ENCODE measurements around the gene BCAS4.

BCAS4 gene

GRCh38 chr20:50916257-50916656, 121.4 kb downstream of the BCAS4 start:
- no peaks in the 10 kb centered on the region for H3K36me3 ChIP-seq (ENCODE audit: insufficient read depth, low read length)
- no peaks in the 10 kb centered on the region for H3K27me3 ChIP-seq (ENCODE audit: control insufficient read depth in 1 of 2, insufficient read depth in 2 of 2, low read length in 2 of 2)
- no peak overlapping the region for H3K9ac ChIP-seq (ENCODE audit: low read length)
- peaks cover 64% of the 10 kb centered on the region for H3K4me1 ChIP-seq (ENCODE audit: insufficient read depth, low read length)
- H3K4me3 ChIP-seq (ENCODE audit: low read depth in 1 of 2, low read length in 2 of 2) = no peak overlapping the region
- no peaks in the 10 kb centered on the region for H3K9me3 ChIP-seq (ENCODE audit: low read length)
- H3K27ac ChIP-seq (ENCODE audit: low read depth, low read length) = no peak overlapping the region

GRCh38 chr20:50916934-50917333, 122.1 kb downstream of the BCAS4 start:
- Histone ChIP-seq H3K4me3 (ENCODE audit: low read depth in 1 of 2, low read length in 2 of 2) (no peak overlapping the region), H3K36me3 (ENCODE audit: insufficient read depth, low read length) (no peaks in the 10 kb centered on the region), H3K9ac (ENCODE audit: low read length) (no peak overlapping the region), H3K27ac (ENCODE audit: low read depth, low read length) (no peak overlapping the region), H3K4me1 (ENCODE audit: insufficient read depth, low read length) (peaks cover 64% of the 10 kb centered on the region), H3K9me3 (ENCODE audit: low read length) (no peaks in the 10 kb centered on the region), H3K27me3 (ENCODE audit: control insufficient read depth in 1 of 2, insufficient read depth in 2 of 2, low read length in 2 of 2) (no peaks in the 10 kb centered on the region)

- no peak overlapping the region for H3K4me3 ChIP-seq (ENCODE audit: low read depth in 1 of 2, low read length in 2 of 2)
- H3K36me3 ChIP-seq (ENCODE audit: insufficient read depth, low read length) = no peaks in the 10 kb centered on the region
- no peaks in the 10 kb centered on the region for H3K27me3 ChIP-seq (ENCODE audit: control insufficient read depth in 1 of 2, insufficient read depth in 2 of 2, low read length in 2 of 2)
- H3K27ac ChIP-seq (ENCODE audit: low read depth, low read length) = no peak overlapping the region
- peaks cover 71% of the 10 kb centered on the region for H3K4me1 ChIP-seq (ENCODE audit: insufficient read depth, low read length)
- H3K9ac ChIP-seq (ENCODE audit: low read length) = no peak overlapping the region
- no peaks in the 10 kb centered on the region for H3K9me3 ChIP-seq (ENCODE audit: low read length)
Observed at GRCh38 chr20:50918403-50918802, 123.5 kb downstream of the BCAS4 start.

GRCh38 chr20:50919567-50919966, 124.7 kb downstream of the BCAS4 start:
- no peaks in the 10 kb centered on the region for H3K9me3 ChIP-seq (ENCODE audit: low read length)
- H3K4me1 ChIP-seq (ENCODE audit: insufficient read depth, low read length) = peaks cover 69% of the 10 kb centered on the region
- no peak overlapping the region for H3K27ac ChIP-seq (ENCODE audit: low read depth, low read length)
- H3K4me3 ChIP-seq (ENCODE audit: low read depth in 1 of 2, low read length in 2 of 2) = no peak overlapping the region
- H3K9ac ChIP-seq (ENCODE audit: low read length) = no peak overlapping the region
- H3K27me3 ChIP-seq (ENCODE audit: control insufficient read depth in 1 of 2, insufficient read depth in 2 of 2, low read length in 2 of 2) = no peaks in the 10 kb centered on the region
- H3K36me3 ChIP-seq (ENCODE audit: insufficient read depth, low read length) = no peaks in the 10 kb centered on the region

- H3K4me1 ChIP-seq (ENCODE audit: insufficient read depth, low read length) = peaks cover 74% of the 10 kb centered on the region
- H3K27ac ChIP-seq (ENCODE audit: low read depth, low read length) = no peak overlapping the region
Observed at GRCh38 chr20:50920997-50921396, 126.1 kb downstream of the BCAS4 start.

GRCh38 chr20:50921803-50922501, 127.1 kb downstream of the BCAS4 start:
- peaks cover 67% of the 10 kb centered on the region for H3K4me1 ChIP-seq (ENCODE audit: insufficient read depth, low read length)
- H3K4me3 ChIP-seq (ENCODE audit: low read depth in 1 of 2, low read length in 2 of 2) = no peak overlapping the region
- H3K9ac ChIP-seq (ENCODE audit: low read length) = no peak overlapping the region
- H3K36me3 ChIP-seq (ENCODE audit: insufficient read depth, low read length) = no peaks in the 10 kb centered on the region
- no peaks in the 10 kb centered on the region for H3K9me3 ChIP-seq (ENCODE audit: low read length)
- H3K27ac ChIP-seq (ENCODE audit: low read depth, low read length) = no peak overlapping the region
- no peaks in the 10 kb centered on the region for H3K27me3 ChIP-seq (ENCODE audit: control insufficient read depth in 1 of 2, insufficient read depth in 2 of 2, low read length in 2 of 2)

More at GRCh38 chr20:50920997-50921396, 126.1 kb downstream of the BCAS4 start:
- Histone ChIP-seq H3K36me3 (ENCODE audit: insufficient read depth, low read length) (no peaks in the 10 kb centered on the region), H3K4me3 (ENCODE audit: low read depth in 1 of 2, low read length in 2 of 2) (no peak overlapping the region), H3K9ac (ENCODE audit: low read length) (no peak overlapping the region), H3K9me3 (ENCODE audit: low read length) (no peaks in the 10 kb centered on the region), H3K27me3 (ENCODE audit: control insufficient read depth in 1 of 2, insufficient read depth in 2 of 2, low read length in 2 of 2) (no peaks in the 10 kb centered on the region)

GRCh38 chr20:50924261-50924920, 129.5 kb downstream of the BCAS4 start:
- Histone ChIP-seq H3K9ac (ENCODE audit: low read length) (no peak overlapping the region), H3K9me3 (ENCODE audit: low read length) (no peaks in the 10 kb centered on the region), H3K36me3 (ENCODE audit: insufficient read depth, low read length) (peaks cover 4% of the 10 kb centered on the region), H3K27me3 (ENCODE audit: control insufficient read depth in 1 of 2, insufficient read depth in 2 of 2, low read length in 2 of 2) (no peaks in the 10 kb centered on the region), H3K4me1 (ENCODE audit: insufficient read depth, low read length) (peaks cover 68% of the 10 kb centered on the region), H3K4me3 (ENCODE audit: low read depth in 1 of 2, low read length in 2 of 2) (no peak overlapping the region), H3K27ac (ENCODE audit: low read depth, low read length) (no peak overlapping the region)

- H3K27ac ChIP-seq (ENCODE audit: low read depth, low read length) = no peak overlapping the region
- H3K4me3 ChIP-seq (ENCODE audit: low read depth in 1 of 2, low read length in 2 of 2) = no peak overlapping the region
- H3K36me3 ChIP-seq (ENCODE audit: insufficient read depth, low read length) = peaks cover 4% of the 10 kb centered on the region
- H3K4me1 ChIP-seq (ENCODE audit: insufficient read depth, low read length) = peaks cover 60% of the 10 kb centered on the region
- no peaks in the 10 kb centered on the region for H3K27me3 ChIP-seq (ENCODE audit: control insufficient read depth in 1 of 2, insufficient read depth in 2 of 2, low read length in 2 of 2)
- H3K9ac ChIP-seq (ENCODE audit: low read length) = no peak overlapping the region
- H3K9me3 ChIP-seq (ENCODE audit: low read length) = no peaks in the 10 kb centered on the region
Observed at GRCh38 chr20:50926530-50926929, 131.7 kb downstream of the BCAS4 start.
